ENCODE data around the gene LMNA.

DNA sequence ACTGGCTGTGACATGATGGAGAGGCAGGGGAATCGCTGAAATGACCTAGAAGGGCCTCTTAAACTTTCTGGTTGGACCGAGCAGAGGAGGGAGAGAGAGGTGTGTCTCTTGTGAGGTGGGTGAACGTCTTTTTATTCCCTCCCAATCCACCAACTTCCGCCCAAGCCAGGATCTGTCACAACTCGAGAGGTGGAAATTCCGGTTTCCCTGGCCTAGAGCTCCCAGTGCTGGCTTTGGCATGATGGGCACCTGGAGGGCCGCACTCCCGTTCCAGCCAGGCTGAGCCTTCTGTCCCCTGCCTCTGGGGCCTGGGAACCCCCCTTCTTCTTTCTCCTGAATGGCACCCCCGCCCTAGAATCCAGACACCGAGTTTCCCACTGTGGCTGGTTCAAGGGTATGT, 38.9 kb downstream of the LMNA start, which contains the start of gene SEMA4A:
- TF ChIP-seq, protein P1, sequence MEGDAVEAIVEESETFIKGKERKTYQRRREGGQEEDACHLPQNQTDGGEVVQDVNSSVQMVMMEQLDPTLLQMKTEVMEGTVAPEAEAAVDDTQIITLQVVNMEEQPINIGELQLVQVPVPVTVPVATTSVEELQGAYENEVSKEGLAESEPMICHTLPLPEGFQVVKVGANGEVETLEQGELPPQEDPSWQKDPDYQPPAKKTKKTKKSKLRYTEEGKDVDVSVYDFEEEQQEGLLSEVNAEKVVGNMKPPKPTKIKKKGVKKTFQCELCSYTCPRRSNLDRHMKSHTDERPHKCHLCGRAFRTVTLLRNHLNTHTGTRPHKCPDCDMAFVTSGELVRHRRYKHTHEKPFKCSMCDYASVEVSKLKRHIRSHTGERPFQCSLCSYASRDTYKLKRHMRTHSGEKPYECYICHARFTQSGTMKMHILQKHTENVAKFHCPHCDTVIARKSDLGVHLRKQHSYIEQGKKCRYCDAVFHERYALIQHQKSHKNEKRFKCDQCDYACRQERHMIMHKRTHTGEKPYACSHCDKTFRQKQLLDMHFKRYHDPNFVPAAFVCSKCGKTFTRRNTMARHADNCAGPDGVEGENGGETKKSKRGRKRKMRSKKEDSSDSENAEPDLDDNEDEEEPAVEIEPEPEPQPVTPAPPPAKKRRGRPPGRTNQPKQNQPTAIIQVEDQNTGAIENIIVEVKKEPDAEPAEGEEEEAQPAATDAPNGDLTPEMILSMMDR (conservative IDR thresholded peaks at IDR 0.05) = no peak
- TF ChIP-seq EZH2 (IDR thresholded peaks at IDR 0.05; ENCODE audit: low read depth) = no peak

Measured in PC-9 (cell line).